ENCODE data around the gene GFI1. TPM values are rescaled to one million over a fixed set of nuclear protein-coding genes. Genes with fewer than 3 reads are reported as not detected.

Gene GFI1
- total RNA-seq, 1 experiment from 2014 or later = 0.52 TPM

DNA sequence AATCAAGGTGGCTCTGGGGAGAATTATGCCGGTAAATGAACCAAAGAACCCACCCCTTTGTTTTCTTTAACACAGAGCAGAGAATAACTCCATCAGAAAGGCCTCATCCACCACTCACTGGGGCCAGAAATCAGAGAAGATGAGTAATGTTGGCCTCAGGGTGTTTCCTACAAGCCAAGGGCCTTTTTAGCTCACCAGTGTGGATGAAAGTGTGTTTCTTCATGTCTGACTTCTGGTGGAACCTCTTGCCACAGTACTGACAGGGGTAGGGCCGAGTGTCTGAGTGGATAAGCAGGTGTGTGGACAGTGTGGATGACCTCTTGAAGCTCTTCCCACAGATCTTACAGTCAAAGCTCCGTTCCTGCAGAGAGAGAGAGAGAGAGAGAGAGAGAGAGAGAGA lies 8.3 kb downstream of the GFI1 start:
- Histone ChIP-seq H3K36me3 (ENCODE audit: insufficient read depth, low read length, poor library complexity, severe bottlenecking) (no peaks in the 10 kb centered on the region), H3K27ac (ENCODE audit: low read depth, low read length, poor library complexity, severe bottlenecking) (no peak overlapping the region), H3K9me3 (ENCODE audit: low read depth, low read length, poor library complexity, severe bottlenecking) (no peaks in the 10 kb centered on the region), H3K4me1 (ENCODE audit: insufficient read depth, low read length, poor library complexity, severe bottlenecking) (peaks cover 10% of the 10 kb centered on the region), H3K4me3 (ENCODE audit: low read depth, low read length, poor library complexity, severe bottlenecking) (no peak overlapping the region), H3K27me3 (replicated peaks; ENCODE audit: insufficient read depth, low read depth, low read length, poor library complexity) (peaks cover 18% of the 10 kb centered on the region)
- TF ChIP-seq, protein P1, sequence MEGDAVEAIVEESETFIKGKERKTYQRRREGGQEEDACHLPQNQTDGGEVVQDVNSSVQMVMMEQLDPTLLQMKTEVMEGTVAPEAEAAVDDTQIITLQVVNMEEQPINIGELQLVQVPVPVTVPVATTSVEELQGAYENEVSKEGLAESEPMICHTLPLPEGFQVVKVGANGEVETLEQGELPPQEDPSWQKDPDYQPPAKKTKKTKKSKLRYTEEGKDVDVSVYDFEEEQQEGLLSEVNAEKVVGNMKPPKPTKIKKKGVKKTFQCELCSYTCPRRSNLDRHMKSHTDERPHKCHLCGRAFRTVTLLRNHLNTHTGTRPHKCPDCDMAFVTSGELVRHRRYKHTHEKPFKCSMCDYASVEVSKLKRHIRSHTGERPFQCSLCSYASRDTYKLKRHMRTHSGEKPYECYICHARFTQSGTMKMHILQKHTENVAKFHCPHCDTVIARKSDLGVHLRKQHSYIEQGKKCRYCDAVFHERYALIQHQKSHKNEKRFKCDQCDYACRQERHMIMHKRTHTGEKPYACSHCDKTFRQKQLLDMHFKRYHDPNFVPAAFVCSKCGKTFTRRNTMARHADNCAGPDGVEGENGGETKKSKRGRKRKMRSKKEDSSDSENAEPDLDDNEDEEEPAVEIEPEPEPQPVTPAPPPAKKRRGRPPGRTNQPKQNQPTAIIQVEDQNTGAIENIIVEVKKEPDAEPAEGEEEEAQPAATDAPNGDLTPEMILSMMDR (conservative IDR thresholded peaks at IDR 0.05; ENCODE audit: low read depth, low read length) = no peak
- no peak for TF ChIP-seq EZH2 (IDR thresholded peaks at IDR 0.05; ENCODE audit: borderline replicate concordance, low read depth, low read length, poor library complexity, severe bottlenecking)
- POLR2A ChIA-PET (ENCODE audit: low non-redundant PET) = no interaction called here
- BruUV-seq (replicated peaks) = no TSS peak
- intact Hi-C loops (cut with micrococcal nuclease; ENCODE audit: unreplicated experiment) = no loop called here
- CTCF ChIA-PET = no interaction called here
- no peak for DNase-seq (ENCODE audit: low spot score)

DNA sequence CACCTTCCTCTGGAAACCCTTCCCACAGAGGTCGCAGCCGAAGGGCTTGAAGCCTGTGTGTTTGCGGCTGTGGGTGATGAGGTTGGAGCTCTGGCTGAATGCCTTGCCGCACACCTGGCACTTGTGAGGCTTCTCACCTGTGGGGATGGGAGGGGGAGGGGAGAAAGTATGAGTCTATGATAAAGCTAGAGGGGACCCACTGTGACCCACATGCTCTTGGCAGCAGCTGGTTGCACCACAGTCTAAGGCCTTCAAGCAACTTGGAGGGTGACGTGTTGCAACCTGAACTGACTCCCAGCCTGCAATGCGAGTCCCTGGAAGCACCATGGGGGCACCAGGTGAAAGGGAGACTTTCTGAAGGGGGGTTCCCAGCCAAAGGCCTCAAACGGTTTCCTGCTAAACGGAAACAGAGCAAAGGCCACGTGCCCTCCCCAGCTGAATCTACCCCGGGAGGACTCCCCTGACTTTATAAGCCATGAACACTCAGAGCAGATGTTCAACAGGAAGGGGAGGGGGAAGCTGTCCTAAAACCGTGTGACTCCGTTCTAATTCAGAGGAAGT lies 10.6 kb downstream of the GFI1 start:
- Histone ChIP-seq H3K27me3 (replicated peaks; ENCODE audit: insufficient read depth, low read depth, low read length, poor library complexity) (no peaks in the 10 kb centered on the region), H3K9me3 (ENCODE audit: low read depth, low read length, poor library complexity, severe bottlenecking) (no peaks in the 10 kb centered on the region), H3K4me3 (ENCODE audit: low read depth, low read length, poor library complexity, severe bottlenecking) (no peak overlapping the region), H3K36me3 (ENCODE audit: insufficient read depth, low read length, poor library complexity, severe bottlenecking) (no peaks in the 10 kb centered on the region), H3K27ac (ENCODE audit: low read depth, low read length, poor library complexity, severe bottlenecking) (no peak overlapping the region), H3K4me1 (ENCODE audit: insufficient read depth, low read length, poor library complexity, severe bottlenecking) (no peaks in the 10 kb centered on the region)
- no peak for DNase-seq (ENCODE audit: low spot score)
- TF ChIP-seq EZH2 (IDR thresholded peaks at IDR 0.05; ENCODE audit: borderline replicate concordance, low read depth, low read length, poor library complexity, severe bottlenecking) = no peak
- TF ChIP-seq, protein P1 (conservative IDR thresholded peaks at IDR 0.05; ENCODE audit: low read depth, low read length) = no peak
- ChIA-PET CTCF (no interaction called here), POLR2A (ENCODE audit: low non-redundant PET) (no interaction called here)
- intact Hi-C loops (cut with micrococcal nuclease; ENCODE audit: unreplicated experiment) = no loop called here
- no TSS peak for BruUV-seq (replicated peaks)

DNA sequence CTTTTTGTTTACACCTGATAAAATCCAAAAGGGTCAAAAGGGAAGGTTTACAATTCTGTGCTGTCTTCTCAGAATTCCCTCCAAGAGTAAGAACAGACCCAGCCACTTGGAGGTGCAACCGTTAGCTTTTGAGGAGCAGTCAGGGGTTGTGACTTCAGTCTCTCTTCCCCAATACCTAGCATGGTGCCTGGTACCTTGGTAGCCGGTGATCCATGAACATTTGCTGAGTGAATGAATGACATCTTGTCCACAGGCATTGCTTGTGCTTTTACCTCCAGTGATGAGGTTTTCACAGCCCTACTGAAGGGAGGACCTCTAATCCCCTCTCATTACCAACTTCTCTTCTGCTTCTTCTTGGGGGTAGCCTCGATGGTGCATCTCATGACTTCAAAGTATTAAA lies 11.7 kb downstream of the GFI1 start:
- no peaks in the 10 kb centered on the region for H3K36me3 ChIP-seq (ENCODE audit: insufficient read depth, low read length, poor library complexity, severe bottlenecking)
- no peak overlapping the region for H3K27ac ChIP-seq (ENCODE audit: low read depth, low read length, poor library complexity, severe bottlenecking)
- ChIA-PET POLR2A (ENCODE audit: low non-redundant PET) (no interaction called here), CTCF (no interaction called here)
- intact Hi-C loops (cut with micrococcal nuclease; ENCODE audit: unreplicated experiment) = no loop called here
- no peak overlapping the region for H3K4me3 ChIP-seq (ENCODE audit: low read depth, low read length, poor library complexity, severe bottlenecking)
- no peak for DNase-seq (ENCODE audit: low spot score)
- no peaks in the 10 kb centered on the region for H3K4me1 ChIP-seq (ENCODE audit: insufficient read depth, low read length, poor library complexity, severe bottlenecking)
- no peak for TF ChIP-seq EZH2 (IDR thresholded peaks at IDR 0.05; ENCODE audit: borderline replicate concordance, low read depth, low read length, poor library complexity, severe bottlenecking)
- TF ChIP-seq, protein P1 (conservative IDR thresholded peaks at IDR 0.05; ENCODE audit: low read depth, low read length) = no peak
- H3K9me3 ChIP-seq (ENCODE audit: low read depth, low read length, poor library complexity, severe bottlenecking) = no peaks in the 10 kb centered on the region
- no peaks in the 10 kb centered on the region for H3K27me3 ChIP-seq (replicated peaks; ENCODE audit: insufficient read depth, low read depth, low read length, poor library complexity)
- no TSS peak for BruUV-seq (replicated peaks)
